Keratinocyte (primary cell): Measurements from ENCODE around the gene AK8. TPM values are rescaled to one million over a fixed set of nuclear protein-coding genes. Genes with fewer than 3 reads are reported as not detected.

Experiments
- DNase-seq: peaks from one replicate; pipeline ENCODE4 v3.0.0-alpha.2; 2011; ENCODE audit warnings: low read depth, missing footprints, low spot score
- FAIRE-seq: peaks from 2 replicates; lab custom pipeline; 2011; peaks lifted over from hg19 to GRCh38; lab: Jason Lieb, UNC
- H2AFZ ChIP-seq: 2 replicates; pipeline ENCODE4 v1.6.0; 2012; ENCODE audit warnings: low read length, control low read depth, inconsistent platforms; ENCODE audit not compliant: control insufficient read depth
- H3K27ac ChIP-seq: 2 replicates; pipeline ENCODE4 v1.5.1; 2011; ENCODE audit warnings: low read length; ENCODE audit not compliant: control insufficient read depth, insufficient read depth
- H3K27me3 ChIP-seq: 3 replicates; pipeline ENCODE4 v1.6.0; 2011; ENCODE audit warnings: low read length; ENCODE audit not compliant: control insufficient read depth, insufficient read depth; ENCODE audit errors: extremely low read depth
- H3K36me3 ChIP-seq, 2 experiments: 2 replicates in 1 of 2; 3 replicates in 1 of 2; pipeline ENCODE4 v1.5.1; 2011; ENCODE audit warnings: low read length in 2 of 2, mild to moderate bottlenecking in 1 of 2; ENCODE audit not compliant: control insufficient read depth in 2 of 2, insufficient read depth in 2 of 2; ENCODE audit errors: extremely low read depth in 1 of 2
- H3K4me1 ChIP-seq: 3 replicates; pipeline ENCODE4 v1.5.1; 2011; ENCODE audit warnings: low read length; ENCODE audit not compliant: control insufficient read depth, insufficient read depth; ENCODE audit errors: extremely low read depth
- H3K4me2 ChIP-seq: 3 replicates; pipeline ENCODE4 v1.6.0; 2011; ENCODE audit warnings: low read depth, low read length; ENCODE audit not compliant: control insufficient read depth, insufficient read depth; ENCODE audit errors: extremely low read depth
- H3K4me3 ChIP-seq, 3 experiments: fragments of 200-600 bp in 1 of 3; sonication (generic) in 1 of 3; 2 replicates in 2 of 3; 3 replicates in 1 of 3; pipeline ENCODE4 v1.5.1; 2011 to 2016; ENCODE audit warnings: low read length in 3 of 3, mild to moderate bottlenecking in 3 of 3, control low read depth in 2 of 3, inconsistent platforms in 1 of 3, low read depth in 1 of 3, mixed read lengths in 1 of 3, mixed run types in 1 of 3, moderate library complexity in 1 of 3; ENCODE audit not compliant: control insufficient read depth in 2 of 3, insufficient read depth in 2 of 3; ENCODE audit errors: extremely low read depth in 1 of 3
- H3K79me2 ChIP-seq: 2 replicates; pipeline ENCODE4 v1.6.0; 2012; ENCODE audit warnings: low read length; ENCODE audit not compliant: control insufficient read depth, insufficient read depth
- H3K9ac ChIP-seq: 3 replicates; pipeline ENCODE4 v1.6.0; 2011; ENCODE audit warnings: low read length; ENCODE audit not compliant: control insufficient read depth, insufficient read depth; ENCODE audit errors: extremely low read depth
- H3K9me1 ChIP-seq: 3 replicates; pipeline ENCODE4 v1.6.0; 2011; ENCODE audit warnings: low read length; ENCODE audit not compliant: control insufficient read depth, insufficient read depth; ENCODE audit errors: extremely low read depth
- H3K9me3 ChIP-seq: 2 replicates; pipeline ENCODE4 v1.5.1; 2012; ENCODE audit warnings: low read depth, low read length; ENCODE audit not compliant: control insufficient read depth
- H4K20me1 ChIP-seq: 3 replicates; pipeline ENCODE4 v1.6.0; 2011; ENCODE audit warnings: low read length; ENCODE audit not compliant: control insufficient read depth, insufficient read depth; ENCODE audit errors: extremely low read depth
- EZH2 ChIP-seq: IDR thresholded peaks from one replicate; pipeline ENCODE4 v1.6.1; 2012; ENCODE audit warnings: inconsistent platforms, mild to moderate bottlenecking, low read length, moderate library complexity
- dilution Hi-C: fragments of 300-500 bp; cut with MboI; formaldehyde crosslinking; loops from one replicate; pipeline ENCODE4 v1.7.0; 2020; ENCODE audit warnings: low sequenced_read_pairs; ENCODE audit not compliant: extremely low pct_ligation_motif_present
- polyA plus RNA-seq, 5 experiments: library from polyadenylated mRNA; depleted of rRNA in 3 of 5; stranded (reverse) in 3 of 5; stranded (forward) in 1 of 5; unstranded in 1 of 5; fragments of >200 nt; gene quantifications; 1 replicate in 1 of 5; 2 replicates in 3 of 5; 3 replicates in 1 of 5; pipeline versions ENCODE4 v1.2.1 to v1.2.3, GENCODE V29; 2011 to 2012; ENCODE audit warnings: missing spikeins in 2 of 5, low read depth in 1 of 5, low replicate concordance in 1 of 5
- TF ChIP-seq, protein P1 (sequence below), 3 experiments: IDR thresholded peaks in 1 of 3; conservative IDR thresholded peaks in 1 of 3; optimal IDR thresholded peaks in 1 of 3; 2 replicates in 2 of 3; 3 replicates in 1 of 3; pipeline versions ENCODE3 to v1.5.1; 2011; ENCODE audit warnings: low read length in 3 of 3, mild to moderate bottlenecking in 3 of 3, moderate library complexity in 2 of 3, control low read depth in 1 of 3, inconsistent platforms in 1 of 3; ENCODE audit not compliant: insufficient read depth in 2 of 3; ENCODE audit errors: extremely low read depth in 1 of 3

AK8 gene
- polyA plus RNA-seq, 1 donor (not counting 4 experiments of a cell fraction or from before 2014, with no cell fraction given): 0.24 TPM

DNA sequence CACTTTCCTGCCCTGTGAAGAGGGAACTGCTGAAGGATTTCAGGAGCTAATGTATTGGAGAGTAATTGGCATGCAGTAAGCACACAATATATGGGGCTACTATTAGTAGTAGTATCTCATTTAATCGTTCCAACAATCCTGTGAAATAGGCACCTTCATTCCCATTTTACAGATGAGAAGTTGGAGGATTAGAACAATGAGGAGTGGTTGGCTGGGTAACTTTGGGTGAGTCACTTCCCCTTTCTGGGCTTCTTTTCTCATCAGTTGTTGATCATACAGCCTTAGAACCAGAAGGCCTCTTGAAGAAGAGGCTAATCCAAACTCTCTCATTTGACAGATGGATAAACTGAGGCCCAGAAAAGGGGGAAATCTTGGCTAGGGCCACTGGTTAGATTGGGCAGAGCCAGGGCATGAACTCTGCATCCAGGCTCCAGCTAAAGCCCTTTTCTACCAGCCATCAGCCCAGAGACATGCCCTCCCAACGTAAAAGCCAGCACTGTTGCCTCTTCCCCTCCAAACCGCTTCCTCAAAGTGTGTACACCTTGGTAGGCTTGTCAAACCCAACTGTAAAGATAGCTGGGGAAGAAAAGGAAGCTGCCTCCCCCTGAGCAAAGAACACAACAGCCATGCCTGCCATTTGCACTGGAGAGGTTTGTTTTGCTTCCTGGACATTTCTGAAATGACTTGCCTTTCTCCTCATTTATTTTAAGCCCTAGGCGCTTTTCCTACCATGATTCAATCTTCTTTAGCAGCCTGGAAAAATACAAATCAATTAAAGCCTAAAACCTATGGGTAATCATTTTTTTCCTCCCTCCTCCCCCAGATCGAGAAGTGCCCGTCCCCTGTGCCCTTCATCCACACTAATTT lies 1.6 kb upstream of the AK8 start:
- TF ChIP-seq EZH2: no peak
- TF ChIP-seq, protein P1, sequence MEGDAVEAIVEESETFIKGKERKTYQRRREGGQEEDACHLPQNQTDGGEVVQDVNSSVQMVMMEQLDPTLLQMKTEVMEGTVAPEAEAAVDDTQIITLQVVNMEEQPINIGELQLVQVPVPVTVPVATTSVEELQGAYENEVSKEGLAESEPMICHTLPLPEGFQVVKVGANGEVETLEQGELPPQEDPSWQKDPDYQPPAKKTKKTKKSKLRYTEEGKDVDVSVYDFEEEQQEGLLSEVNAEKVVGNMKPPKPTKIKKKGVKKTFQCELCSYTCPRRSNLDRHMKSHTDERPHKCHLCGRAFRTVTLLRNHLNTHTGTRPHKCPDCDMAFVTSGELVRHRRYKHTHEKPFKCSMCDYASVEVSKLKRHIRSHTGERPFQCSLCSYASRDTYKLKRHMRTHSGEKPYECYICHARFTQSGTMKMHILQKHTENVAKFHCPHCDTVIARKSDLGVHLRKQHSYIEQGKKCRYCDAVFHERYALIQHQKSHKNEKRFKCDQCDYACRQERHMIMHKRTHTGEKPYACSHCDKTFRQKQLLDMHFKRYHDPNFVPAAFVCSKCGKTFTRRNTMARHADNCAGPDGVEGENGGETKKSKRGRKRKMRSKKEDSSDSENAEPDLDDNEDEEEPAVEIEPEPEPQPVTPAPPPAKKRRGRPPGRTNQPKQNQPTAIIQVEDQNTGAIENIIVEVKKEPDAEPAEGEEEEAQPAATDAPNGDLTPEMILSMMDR (optimal IDR thresholded peaks at IDR 0.05 in 1 of 3, IDR thresholded peaks at IDR 0.05 in 1 of 3, conservative IDR thresholded peaks at IDR 0.05 in 1 of 3; ENCODE audit: extremely low read depth in 1 of 3, insufficient read depth in 2 of 3, low read length in 3 of 3): no peak
- DNase-seq (no peak), FAIRE-seq (no peak)
- no peaks in the 10 kb centered on the region for H3K27me3 ChIP-seq
- no peak overlapping the region for H3K9ac ChIP-seq
- peak overlapping the region; percentile 55 for H3K27ac ChIP-seq
- peak overlapping the region in 1 of 3 experiments; percentile 25 for H3K4me3 ChIP-seq
- H3K9me1 ChIP-seq: no peaks in the 10 kb centered on the region
- H3K4me1 ChIP-seq: peaks cover 9% of the 10 kb centered on the region
- H3K79me2 ChIP-seq: no peaks in the 10 kb centered on the region
- peaks cover 0 to 1% of the 10 kb centered on the region in 2 experiments for H3K36me3 ChIP-seq
- no peaks in the 10 kb centered on the region for H3K9me3 ChIP-seq
- no peaks in the 10 kb centered on the region for H4K20me1 ChIP-seq
- H2AFZ ChIP-seq: peak overlapping the region; percentile 51
- peak overlapping the region; percentile 74 for H3K4me2 ChIP-seq
- dilution Hi-C loops: no loop called here

DNA sequence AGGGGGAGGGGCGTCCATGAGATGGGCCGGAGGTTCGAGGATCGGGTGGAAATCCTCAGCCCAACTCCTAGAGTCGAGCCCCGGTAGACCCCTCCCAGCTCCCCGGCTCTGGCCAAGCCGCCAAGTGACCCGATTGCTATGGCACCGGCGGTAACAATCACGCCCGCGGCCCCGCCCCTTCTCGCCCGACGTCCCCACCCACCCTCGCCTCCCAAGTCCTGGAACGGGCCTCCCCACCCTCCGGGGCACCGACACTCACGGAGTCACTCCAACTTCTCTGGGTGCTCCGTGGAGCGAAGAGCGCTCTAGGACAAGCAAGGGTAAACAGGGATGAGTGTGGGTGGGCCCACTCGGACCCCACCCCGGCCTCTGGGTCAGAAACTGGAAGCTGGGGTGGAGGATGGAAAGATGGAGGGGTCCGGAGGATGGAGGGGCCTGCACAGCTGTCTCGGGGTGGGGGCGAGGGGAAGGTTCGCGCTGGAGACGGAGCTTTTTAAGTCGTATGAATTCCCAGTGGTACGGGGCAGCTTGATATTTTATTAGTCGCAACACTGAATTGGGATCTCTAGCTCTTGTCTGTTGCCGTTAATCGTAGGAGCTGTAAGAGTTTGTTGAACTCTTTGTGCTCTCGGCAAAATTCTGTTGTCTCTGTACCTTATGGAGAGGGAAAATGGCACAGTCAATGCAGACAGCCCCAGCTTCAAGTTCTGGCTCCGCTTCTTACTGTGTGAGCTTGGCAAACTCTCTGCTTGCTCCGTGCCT lies 792 bp upstream of the AK8 start, which contains the start of gene SPACA9:
SPACA9 (plus strand) TSS at position 204 of the 762 bp plus-strand sequence. CDS start 5,050 bp downstream, outside the sequence.
- no peak for TF ChIP-seq EZH2
- TF ChIP-seq, protein P1 (optimal IDR thresholded peaks at IDR 0.05 in 1 of 3, IDR thresholded peaks at IDR 0.05 in 1 of 3, conservative IDR thresholded peaks at IDR 0.05 in 1 of 3; ENCODE audit: extremely low read depth in 1 of 3, insufficient read depth in 2 of 3, low read length in 3 of 3): no peak
- Histone ChIP-seq H3K4me1 (peaks cover 9% of the 10 kb centered on the region), H3K9me1 (no peaks in the 10 kb centered on the region), H3K27ac (peak within 1 kb of the TSS; percentile 81), H3K9me3 (no peaks in the 10 kb centered on the region), H3K79me2 (no peaks in the 10 kb centered on the region), H2AFZ (peak within 1 kb of the TSS; percentile 95), H3K4me2 (peak within 1 kb of the TSS; percentile 74), H3K4me3 (peak within 1 kb of the TSS; percentile 87 to 94 (median 93)), H3K9ac (peak within 1 kb of the TSS; percentile 94), H4K20me1 (no peaks in the 10 kb centered on the region), H3K27me3 (no peaks in the 10 kb centered on the region), H3K36me3 (no peaks in the 10 kb centered on the region)
- dilution Hi-C loops: no loop called here
- DNase-seq (no peak), FAIRE-seq (no peak)
